Epidermal melanocyte (primary cell): ENCODE measurements around the gene CCDC149.

Source experiments
- DNase-seq: peaks from one replicate; pipeline ENCODE4 v3.0.0; 2011; ENCODE audit warnings: low spot score; ENCODE audit not compliant: insufficient read length

The CCDC149 gene

DNA sequence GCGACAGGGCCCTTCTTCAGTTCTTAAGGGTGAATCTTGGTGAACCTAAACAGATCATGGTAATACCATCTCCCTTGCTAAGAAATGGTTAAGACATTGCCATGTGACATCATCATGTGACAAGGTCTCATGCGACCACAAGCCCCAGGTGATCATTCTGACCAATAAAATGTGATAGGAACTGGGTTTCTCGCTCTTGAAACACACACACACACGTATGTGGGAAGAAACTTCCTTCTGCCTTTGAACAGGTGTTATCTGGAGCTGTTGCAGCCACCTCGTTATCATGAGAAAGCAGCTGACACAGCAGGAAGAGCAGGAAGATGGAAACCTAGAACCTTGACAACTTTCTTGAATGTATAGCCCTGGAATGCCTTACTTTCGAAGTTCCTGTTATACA lies 107.3 kb downstream of the CCDC149 start:
- no peak for DNase-seq

DNA sequence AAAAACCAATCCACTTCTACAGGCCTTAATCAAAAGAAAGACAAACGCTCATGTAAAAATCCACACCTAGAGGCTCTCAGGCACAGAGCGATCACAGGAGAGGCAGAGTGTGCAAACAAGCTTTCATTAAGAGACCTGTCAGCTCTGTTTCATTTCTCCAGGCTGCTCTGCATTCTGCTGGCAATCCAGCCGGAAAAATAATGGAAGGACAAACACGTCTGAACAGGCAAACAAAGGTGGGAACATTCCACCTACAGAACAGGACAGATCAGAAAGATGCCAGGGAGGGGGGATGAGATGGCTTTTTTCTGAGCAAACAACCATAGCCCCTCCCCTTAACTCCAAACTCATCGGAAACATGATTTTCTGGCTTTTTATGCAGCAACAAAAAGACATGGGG lies 107.8 kb downstream of the CCDC149 start:
- no peak for DNase-seq

DNA sequence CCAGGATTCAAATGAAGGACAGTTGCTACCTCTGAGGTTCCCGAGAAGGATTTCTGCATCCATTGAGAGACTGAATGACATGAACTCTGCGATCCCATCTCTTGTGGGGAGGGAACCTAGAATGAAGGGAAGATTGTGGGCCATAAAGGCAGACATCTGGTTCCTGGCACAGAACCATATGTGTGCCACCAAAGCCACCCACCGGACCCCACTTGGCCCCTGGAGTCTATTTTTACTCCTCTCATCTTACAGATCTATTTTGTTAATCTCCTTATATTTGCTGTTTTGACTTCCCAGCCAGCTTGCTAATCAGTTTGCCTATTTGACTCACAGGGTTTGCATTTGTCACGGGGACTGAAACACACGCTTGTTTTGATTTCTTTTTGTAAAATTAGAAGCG lies 110.2 kb downstream of the CCDC149 start:
- DNase-seq = no peak

DNA sequence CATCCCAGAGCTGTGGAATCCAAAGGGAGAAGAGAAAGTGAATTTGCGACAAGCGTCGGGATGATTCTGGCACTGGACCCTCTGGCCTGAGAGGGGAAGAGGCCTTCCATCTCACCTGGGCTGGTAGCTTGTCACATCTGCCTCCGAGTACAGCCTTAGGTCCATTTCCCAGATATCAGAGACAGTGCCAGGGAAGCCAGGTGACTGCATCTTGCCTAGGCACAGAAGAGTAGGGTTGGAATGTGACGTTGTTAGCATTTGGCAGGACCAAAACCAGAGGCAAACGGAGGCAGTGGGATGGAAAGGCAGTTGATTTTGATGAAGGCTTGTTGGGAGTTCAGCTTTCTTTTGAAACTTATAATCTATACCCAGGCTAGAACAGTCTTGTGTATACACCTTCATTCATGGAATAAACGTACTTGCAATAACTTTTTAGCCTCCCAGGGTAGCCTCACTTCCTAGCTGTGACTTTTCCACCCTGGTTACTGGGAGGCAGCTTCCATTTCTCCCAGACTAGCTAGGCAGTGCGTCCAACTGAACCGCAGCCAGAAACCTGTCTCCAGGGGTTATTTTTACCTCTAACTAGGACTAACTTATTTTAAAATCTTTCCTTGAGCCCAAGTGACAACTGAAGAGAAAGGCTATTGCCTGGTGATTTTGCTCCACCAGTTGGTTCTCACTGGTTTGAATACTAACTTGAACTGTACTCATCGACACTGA lies 111.5 kb downstream of the CCDC149 start:
- no peak for DNase-seq

DNA sequence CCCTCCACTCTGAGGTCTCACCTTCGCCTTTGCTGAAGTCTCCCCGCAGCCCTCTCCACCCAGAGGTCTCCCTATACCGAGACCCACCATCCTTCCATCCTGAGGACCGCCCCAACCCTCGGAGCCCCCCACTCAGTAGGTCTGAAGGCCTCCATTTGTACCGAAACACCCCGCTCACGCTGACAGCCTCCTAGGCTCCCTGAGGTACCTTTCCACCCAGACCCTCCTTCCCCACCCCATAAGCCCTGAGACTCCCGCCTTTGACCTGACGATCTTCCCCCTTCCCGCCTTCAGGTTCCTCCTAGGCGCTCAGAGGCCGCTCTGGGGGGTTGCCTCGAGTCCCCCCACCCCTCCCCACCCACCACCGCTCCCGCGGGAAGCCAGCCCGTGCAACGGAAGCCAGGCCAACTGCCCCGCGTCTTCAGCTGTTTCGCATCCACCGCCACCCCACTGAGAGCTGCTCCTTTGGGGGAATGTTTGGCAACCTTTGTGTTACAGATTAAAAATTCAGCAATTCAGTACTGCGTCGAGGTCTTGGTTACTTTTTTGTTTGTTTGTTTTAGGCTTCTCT lies 112.4 kb downstream of the CCDC149 start:
- no peak for DNase-seq

DNA sequence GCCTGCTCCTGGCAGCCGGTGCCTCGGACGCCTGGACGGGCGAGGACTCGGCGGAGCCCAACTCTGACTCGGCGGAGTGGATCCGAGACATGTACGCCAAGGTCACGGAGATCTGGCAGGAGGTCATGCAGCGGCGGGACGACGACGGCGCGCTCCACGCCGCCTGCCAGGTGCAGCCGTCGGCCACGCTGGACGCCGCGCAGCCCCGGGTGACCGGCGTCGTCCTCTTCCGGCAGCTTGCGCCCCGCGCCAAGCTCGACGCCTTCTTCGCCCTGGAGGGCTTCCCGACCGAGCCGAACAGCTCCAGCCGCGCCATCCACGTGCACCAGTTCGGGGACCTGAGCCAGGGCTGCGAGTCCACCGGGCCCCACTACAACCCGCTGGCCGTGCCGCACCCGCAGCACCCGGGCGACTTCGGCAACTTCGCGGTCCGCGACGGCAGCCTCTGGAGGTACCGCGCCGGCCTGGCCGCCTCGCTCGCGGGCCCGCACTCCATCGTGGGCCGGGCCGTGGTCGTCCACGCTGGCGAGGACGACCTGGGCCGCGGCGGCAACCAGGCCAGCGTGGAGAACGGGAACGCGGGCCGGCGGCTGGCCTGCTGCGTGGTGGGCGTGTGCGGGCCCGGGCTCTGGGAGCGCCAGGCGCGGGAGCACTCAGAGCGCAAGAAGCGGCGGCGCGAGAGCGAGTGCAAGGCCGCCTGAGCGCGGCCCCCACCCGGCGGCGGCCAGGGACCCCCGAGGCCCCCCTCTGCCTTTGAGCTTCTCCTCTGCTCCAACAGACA lies 113.1 kb downstream of the CCDC149 start:
- no peak for DNase-seq

DNA sequence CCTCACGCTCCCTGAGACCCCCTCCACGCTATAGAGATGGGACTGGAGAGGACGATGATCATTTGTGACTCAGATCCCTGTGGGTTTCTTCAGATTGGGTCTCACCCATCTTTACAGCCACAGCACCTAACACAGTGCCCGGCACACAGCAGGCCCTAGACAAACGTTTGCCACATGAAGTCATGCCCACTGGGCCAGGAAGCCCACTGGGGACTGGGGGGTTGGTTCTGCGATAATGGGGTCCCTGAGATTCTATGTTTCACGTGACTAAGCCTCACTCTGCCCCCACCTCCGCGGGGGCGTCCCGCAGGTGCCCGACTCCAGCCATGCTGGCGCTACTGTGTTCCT lies 113.7 kb downstream of the CCDC149 start:
- DNase-seq = no peak

DNA sequence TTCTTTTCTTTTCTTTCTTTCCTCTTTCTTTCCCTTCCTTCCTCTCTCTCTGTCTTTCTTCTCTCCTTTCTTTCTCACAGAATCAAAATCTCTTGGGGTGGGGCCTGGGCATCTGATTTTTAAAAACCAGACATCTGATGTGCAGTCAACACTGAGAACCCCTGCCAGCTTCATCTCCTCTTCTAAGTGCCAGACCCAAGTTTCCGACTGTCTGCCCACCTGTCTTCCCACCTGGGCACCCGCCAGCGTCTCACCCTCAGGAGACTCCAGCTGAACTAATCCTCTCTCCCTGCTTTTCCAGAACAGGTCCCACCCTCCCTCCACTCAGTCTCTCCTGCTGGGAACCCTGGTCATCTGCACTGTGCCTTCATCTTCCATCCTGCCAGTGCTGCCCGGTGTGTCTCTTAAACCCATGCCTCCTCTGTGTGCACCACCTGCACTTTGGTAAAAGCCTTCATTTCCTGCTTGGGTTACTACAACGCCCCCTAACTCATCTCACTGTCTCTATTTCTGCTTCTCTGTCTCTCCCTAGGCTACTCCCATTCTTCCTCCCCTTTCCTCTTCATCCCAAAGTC lies 114.7 kb downstream of the CCDC149 start:
- DNase-seq = no peak

DNA sequence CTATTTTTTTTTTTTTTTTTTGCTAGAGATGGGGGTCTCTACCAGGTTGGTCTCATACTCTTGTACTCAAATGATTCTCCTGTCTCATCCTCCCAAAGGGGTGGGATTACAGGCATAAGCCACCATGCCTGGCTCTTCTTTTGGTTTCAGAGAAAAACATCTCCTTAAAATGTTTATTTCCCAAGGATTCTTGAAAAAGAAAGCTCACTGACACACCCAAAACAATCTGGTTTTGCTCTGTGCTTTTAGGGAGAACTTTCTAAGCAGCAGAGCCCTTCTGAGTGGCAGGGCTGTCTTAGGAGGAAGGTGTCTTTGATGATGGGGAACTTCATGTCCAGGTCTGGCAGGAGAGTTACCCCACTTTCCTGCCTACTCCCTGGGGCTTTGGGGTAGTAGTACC lies 116.2 kb downstream of the CCDC149 start:
- no peak for DNase-seq

DNA sequence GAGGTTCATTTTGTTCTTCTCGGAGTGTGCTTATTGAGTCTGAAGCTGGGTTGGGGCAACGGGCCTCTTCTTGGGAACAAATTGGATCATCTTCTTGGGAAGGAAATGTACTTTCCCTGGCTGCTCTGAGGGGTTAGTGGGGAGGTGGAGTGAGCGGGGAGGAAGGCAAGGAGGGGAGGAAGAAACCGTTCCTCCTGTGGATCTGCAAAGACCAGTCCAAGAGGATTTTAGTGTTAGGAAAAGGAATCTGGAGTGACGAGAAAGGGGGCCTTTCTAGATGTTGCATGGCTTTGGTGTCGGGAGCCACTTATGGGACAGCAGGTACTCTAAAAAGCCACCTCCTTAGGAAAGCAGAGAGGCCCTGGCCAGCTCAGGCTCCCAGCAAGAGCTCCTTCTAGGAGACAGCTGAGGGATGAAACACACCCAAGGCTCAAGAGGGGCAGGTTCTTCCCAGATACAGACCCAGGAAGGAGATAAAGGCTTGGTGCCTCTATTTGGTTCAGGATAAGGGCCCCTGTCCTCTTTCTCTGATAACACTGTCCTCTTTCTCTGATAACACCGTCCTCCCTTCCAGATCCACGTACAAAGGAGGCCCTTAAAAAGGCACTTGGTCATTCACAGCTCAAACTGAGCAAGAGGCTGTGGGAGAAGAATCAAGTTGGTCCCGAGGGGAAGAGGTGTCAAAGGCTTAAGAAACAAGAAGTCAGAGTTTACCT lies 117.0 kb downstream of the CCDC149 start:
- DNase-seq = no peak

DNA sequence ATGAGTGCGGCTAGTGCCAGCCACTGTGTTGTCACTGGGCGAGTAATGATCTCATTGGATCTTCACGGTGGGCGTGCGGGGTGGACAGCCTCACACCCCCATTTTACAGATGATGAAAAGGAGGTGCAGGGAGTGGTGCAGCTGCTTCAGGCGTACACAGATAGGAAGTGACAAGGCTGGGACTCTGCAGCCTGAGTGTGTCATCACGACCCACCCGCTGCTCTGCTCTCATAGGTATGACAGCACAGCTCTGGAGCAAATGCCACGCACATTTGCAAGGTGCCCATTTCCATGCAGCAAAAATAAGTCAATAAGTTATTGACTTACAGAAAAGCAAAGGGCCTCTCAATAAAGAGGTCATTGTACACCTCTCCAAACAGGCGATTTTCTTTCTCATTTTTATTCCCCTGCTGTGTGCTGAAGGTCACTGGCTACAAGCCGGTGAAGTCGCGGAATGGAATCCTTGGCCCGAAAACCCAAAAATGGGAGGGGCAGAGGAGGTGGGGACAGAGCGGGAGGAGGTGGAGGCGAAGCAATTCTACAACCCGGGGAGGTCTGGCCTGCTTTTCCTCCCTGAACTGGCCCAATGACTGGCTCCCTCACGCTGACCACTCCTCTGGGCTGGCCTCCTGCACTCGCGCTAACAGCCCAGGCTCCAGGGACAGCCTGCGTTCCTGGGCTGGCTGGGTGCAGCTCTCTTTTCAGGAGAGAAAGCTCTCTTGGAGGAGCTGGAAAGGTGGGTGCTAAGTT lies 117.8 kb downstream of the CCDC149 start, which contains the start of gene SOD3:
SOD3 (plus strand) TSS at position 658 of the 750 bp plus-strand sequence. CDS start 3,949 bp downstream, outside the sequence.
- DNase-seq = no peak

DNA sequence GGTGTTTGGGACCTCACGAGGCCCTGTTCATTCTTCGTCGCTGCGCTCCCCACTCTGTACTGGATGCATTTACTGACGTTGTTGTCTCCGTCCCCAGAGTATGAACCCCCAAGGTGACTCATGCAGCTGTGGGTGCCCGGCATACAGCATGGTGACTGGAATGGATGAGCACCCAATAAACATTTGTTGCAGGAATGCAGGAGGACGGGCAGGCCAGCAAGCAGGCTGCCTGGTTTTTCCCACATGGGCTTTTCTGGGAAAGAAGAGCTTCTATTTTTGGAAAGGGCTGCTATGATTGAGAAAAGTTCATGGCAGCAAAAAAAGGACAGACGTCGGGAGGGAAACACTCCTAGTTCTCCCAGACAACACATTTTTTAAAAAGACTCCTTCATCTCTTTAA lies 118.4 kb downstream of the CCDC149 start:
- DNase-seq = no peak

DNA sequence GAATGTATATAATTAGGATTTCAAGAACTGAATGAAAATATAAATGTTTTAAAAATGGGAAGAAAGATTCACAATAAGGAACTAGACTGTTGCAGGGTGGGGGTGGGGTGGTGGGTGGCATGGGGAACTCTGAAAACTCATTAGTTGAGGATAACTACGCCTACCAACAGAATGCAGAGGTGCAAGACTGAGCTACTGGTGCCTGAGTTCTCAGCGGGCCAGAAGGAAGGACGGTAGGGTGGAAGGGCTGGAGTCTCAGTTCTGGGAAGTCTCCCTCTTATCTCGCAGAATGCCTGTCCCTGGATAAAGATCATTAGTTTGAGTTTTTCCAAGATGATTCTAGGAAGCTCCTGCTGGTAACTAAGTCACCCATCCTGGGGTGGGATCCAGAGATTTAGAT lies 118.8 kb downstream of the CCDC149 start:
- DNase-seq = no peak

DNA sequence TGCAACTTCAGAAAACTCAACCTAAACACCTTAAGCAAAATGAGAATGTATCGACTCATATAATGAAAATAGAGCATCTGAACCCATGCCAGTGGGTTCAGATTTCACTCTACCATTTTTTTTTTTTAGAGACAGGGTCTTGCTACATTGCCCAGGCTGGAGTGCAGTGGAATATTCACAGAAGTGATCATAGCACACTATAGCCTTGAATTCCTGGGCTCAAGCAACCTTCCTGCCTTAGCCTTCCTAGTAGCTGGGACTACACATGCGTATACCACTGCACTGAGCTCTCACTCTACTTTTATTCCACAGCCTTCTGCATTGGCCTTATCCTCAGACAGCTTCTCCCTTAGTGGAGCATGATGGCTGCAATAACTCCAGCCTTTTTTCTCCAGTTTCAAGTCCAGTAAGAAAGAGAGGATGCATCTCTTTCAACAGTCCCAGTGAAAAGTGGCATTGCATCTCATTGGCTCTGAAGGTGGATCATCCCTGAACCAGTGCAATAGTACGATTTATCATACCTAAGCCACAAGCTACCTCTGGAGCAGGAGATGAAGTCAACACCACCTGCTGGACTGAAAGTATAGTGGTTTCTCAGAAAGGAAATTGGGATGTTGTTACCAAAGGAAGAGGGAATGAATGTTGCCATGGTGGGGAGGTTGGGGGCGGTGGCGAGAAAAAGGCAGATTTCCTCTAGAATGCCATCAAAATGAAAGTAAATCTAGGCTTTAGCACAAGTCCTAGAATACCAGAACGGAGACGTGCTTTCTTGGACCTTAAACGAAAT lies 119.4 kb downstream of the CCDC149 start:
- DNase-seq = no peak

DNA sequence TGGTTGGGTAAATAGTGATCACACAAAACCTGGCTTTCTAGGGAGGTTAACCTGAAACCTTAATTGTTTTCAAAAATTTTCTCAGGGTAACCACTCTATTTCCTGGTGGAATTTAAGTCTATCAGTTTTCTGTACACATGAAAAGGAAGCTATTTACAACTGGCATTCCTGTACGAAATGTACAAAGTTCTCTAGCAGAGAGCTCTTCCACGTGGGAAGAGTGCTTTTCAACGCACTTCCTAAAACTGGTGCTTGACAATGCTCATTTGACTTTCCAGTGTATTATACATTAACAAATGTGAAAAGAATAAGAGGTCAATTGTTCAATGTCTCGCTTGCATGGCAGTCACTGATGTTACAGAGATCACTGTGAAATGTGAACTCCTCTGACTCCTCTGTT lies 120.3 kb downstream of the CCDC149 start:
- no peak for DNase-seq

DNA sequence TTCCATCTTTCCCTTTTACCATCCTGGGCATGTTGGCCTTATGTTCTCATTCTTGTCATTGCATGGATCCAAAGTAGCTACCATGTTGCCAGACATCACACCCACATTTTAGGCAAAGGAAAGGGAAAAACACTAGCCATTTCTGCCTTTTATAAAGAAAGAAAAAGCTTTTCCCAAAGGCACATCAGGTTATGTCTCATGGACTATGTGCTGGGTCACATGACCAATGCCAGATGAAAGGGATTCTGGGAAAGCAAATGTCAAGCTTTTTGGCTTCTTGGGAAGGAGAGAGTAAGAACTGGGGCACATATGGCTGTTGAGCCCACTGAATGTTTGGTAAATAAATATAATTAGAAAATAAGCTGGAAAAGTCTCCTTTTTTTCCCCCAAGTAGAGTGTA lies 121.8 kb downstream of the CCDC149 start:
- DNase-seq = no peak

DNA sequence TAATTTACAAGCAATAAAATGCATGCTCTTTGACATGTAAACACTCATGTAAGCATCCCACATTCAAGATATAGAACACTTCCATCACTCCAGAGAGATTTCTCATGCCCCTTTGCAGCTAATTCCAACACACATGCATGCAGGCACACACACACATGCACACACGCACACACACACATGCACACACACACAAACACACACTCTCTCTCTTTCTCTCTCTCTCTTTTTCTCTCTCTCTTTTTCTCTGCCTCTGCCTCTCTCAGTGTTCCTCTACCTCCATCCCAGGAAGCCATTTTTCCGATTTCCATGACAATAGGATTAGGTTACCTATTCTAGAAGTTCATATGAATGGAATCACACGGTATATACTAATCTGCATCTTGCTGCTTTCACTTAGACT lies 129.3 kb downstream of the CCDC149 start:
- DNase-seq = no peak

DNA sequence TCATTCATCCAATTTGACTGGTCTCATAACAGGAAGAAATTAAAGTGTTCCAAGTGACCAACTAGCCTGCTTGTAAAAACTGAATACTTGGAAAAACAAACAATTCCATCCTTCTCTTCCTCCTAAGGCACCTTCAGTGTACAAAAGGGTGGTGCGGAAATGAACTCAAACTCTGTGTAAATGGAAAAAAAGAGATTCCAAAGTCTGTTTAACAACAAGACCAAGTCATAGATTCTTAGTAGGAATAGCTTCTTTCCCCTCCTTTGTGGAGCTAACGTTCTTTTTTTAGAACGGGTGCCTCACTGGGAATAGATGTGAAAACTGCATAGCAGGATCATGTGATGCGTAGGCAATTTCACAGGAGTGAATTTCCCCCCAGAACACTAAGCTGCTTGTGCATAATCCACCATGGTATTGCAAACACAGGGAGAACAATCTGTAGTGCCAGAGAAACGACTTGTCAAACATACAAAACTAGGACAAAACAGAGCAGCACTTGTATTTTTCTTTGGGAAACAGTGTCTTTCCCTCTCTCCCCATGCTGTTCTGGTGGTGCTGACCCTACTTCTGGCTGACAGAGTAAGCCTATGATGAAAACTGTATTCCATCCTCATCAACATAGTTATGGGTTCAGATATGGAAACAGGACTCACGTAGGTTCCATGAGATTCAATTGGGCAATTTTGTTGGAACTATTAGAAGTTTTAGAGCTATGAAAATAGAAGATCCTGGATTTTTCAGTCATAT lies 130.7 kb downstream of the CCDC149 start:
- DNase-seq = no peak

DNA sequence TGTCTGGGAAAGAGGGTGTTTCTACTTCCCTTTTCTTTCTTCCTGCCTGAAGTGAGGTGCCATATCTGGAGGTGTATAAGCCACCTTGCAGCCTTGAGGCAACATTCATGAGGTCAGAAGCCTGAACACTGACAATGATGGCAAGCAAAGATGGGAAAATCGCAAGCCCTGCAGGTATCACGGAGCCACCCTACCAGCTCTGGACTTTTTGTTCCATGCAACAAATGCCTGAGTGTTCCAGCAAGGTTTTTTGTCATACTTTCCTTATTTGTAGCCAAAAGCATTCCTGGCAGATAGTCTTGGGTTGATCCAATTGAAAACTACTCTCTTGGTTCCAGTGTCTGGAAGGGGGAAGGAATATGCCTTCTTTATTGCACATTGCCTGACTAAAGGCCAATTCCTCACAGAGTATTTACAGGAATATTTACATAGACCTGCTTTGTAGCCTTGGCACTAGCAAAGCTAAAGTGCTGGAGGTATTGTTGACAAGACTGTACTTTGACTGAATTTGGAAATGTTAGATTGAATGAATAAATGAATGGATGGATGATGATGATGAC lies 131.8 kb downstream of the CCDC149 start:
- DNase-seq = no peak
